HAP-1 (cell line): ENCODE measurements around the gene GMFB.
"Not testable (repeated sequence)": the region's sequence is repeated elsewhere in the genome, so short reads cannot be mapped to it uniquely, and the experiment has no call there.

Experiments
- DNase-seq, 2 experiments: peaks; one replicate each; pipeline ENCODE4 v3.0.0-alpha.2; 2016 to 2020; ENCODE audit warnings: low spot score in 2 of 2
- H3K27me3 ChIP-seq: fragments of 250-450 bp; sonication (Bioruptor Pico); 2 replicates; pipeline ENCODE4 v1.5.1; 2020; ENCODE audit warnings: low read depth, mild to moderate bottlenecking, moderate library complexity
- H3K36me3 ChIP-seq: fragments of 250-450 bp; sonication (Bioruptor Pico); replicated peaks from 2 replicates; pipeline ENCODE4 v1.5.1; 2020; ENCODE audit warnings: mild to moderate bottlenecking
- H3K4me1 ChIP-seq: fragments of 250-450 bp; sonication (Bioruptor Pico); 2 replicates; pipeline ENCODE4 v1.5.1; 2020; ENCODE audit warnings: mild to moderate bottlenecking
- H3K4me3 ChIP-seq: fragments of 250-450 bp; sonication (Bioruptor Pico); 2 replicates; pipeline ENCODE4 v1.5.1; 2020; ENCODE audit warnings: mild to moderate bottlenecking, moderate library complexity
- H3K9me3 ChIP-seq: fragments of 250-450 bp; sonication (Bioruptor Pico); 2 replicates; pipeline ENCODE4 v1.5.1; 2020; ENCODE audit warnings: mild to moderate bottlenecking, moderate library complexity
- in situ Hi-C: fragments of 300-500 bp; cut with MboI; formaldehyde crosslinking; loops from 3 replicates; pipeline ENCODE4 v1.14.3; 2020; ENCODE audit warnings: low sequenced_read_pairs, inconsistent platforms, mixed read lengths

Gene GMFB

DNA sequence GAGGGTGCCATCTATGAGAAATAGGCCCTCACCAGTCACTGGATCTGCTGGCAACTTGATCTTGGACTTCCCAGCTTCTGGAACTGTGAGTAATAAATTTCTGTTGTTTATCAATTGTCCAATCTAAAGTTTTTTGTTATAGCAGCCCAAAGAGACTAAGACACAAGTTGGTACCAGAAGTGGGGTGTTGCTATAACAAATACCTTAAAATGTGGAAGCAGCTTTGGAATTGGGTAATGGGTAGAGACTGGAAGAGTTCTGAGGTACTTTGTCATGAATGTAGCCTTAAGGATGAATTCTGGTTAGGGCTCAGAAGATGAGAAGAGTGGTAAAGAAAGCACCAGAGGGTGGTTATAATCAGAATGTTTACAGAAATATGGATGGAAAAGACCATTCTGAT is 21.5 kb downstream of the GMFB start:
- in situ Hi-C loops: no loop called here
- Histone ChIP-seq H3K4me3 (no peak overlapping the region), H3K4me1 (peaks cover 4% of the 10 kb centered on the region), H3K27me3 (no peaks in the 10 kb centered on the region), H3K9me3 (peaks cover 11% of the 10 kb centered on the region; the same call in 1 of the 2 replicates), H3K36me3 (no peaks in the 10 kb centered on the region)
- DNase-seq: no peak

- H3K9me3 ChIP-seq: peaks cover 13% of the 10 kb centered on the region
- H3K4me3 ChIP-seq: no peak overlapping the region
- H3K36me3 ChIP-seq: no peaks in the 10 kb centered on the region
- in situ Hi-C loops: no loop called here
- no peaks in the 10 kb centered on the region for H3K4me1 ChIP-seq
- H3K27me3 ChIP-seq: no peaks in the 10 kb centered on the region
- no peak for DNase-seq
These were observed 23.1 kb downstream of the GMFB start for GRCh38 chr14:54465654-54466053.

DNA sequence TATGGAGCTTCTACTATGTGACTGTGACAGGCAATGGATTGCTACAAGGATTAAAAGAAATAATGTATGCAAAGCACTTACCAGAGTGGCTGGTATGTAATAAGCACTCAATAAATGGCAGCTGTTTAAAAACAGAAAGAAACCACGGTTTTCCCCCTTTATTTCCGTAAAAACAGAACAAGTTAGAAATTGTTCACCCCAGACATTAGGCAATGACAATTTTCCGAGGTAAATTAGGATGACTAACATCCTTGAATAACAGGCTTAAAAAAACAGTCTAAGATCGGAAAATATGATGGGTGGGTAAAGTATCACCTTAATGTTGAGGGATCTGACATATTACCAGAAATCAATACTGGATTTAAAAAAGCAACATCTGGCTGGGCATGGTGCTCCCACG is 26.7 kb downstream of the GMFB start:
- H3K9me3 ChIP-seq: peaks cover 15% of the 10 kb centered on the region
- in situ Hi-C loops: no loop called here
- H3K4me1 ChIP-seq: no peaks in the 10 kb centered on the region
- H3K4me3 ChIP-seq: no peak overlapping the region
- DNase-seq: no peak
- no peaks in the 10 kb centered on the region for H3K27me3 ChIP-seq
- H3K36me3 ChIP-seq: no peaks in the 10 kb centered on the region

DNA sequence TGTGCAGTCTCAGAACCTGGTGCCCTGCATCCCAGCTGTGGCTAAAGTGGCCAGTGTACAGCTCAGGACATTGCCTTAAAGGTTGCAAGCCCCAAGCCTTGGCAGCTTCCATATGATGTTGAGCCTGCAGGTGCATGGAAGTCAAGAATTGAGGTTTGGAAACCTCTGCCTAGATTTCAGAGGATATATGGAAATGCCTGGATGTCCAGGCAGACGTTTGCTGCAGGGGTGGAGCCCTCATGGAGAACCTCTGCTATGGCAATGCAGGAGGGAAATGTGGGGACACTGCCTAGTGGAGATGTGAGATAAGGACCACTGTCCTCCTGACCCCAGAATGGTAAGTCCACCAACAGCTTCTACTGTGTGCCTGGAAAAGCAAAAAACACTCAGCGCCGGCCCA is 29.7 kb downstream of the GMFB start:
- Histone ChIP-seq H3K4me1 (no peaks in the 10 kb centered on the region), H3K36me3 (no peaks in the 10 kb centered on the region), H3K9me3 (peaks cover 14% of the 10 kb centered on the region), H3K27me3 (no peaks in the 10 kb centered on the region), H3K4me3 (no peak overlapping the region)
- in situ Hi-C loops: no loop called here
- DNase-seq: no peak

- H3K9me3 ChIP-seq: peaks cover 14% of the 10 kb centered on the region
- DNase-seq, H3K27me3 ChIP-seq, H3K4me1 ChIP-seq, H3K4me3 ChIP-seq, H3K36me3 ChIP-seq, in situ Hi-C loops: not testable (repeated sequence)
These were observed 30.2 kb downstream of the GMFB start for GRCh38 chr14:54458536-54458935.

GRCh38 chr14:54457609-54457996 is 31.2 kb downstream of the GMFB start:
- no peaks in the 10 kb centered on the region for H3K36me3 ChIP-seq
- H3K27me3 ChIP-seq: no peaks in the 10 kb centered on the region
- in situ Hi-C loops: no loop called here
- H3K4me1 ChIP-seq: no peaks in the 10 kb centered on the region
- DNase-seq: no peak
- H3K9me3 ChIP-seq: peaks cover 14% of the 10 kb centered on the region
- H3K4me3 ChIP-seq: no peak overlapping the region

DNA sequence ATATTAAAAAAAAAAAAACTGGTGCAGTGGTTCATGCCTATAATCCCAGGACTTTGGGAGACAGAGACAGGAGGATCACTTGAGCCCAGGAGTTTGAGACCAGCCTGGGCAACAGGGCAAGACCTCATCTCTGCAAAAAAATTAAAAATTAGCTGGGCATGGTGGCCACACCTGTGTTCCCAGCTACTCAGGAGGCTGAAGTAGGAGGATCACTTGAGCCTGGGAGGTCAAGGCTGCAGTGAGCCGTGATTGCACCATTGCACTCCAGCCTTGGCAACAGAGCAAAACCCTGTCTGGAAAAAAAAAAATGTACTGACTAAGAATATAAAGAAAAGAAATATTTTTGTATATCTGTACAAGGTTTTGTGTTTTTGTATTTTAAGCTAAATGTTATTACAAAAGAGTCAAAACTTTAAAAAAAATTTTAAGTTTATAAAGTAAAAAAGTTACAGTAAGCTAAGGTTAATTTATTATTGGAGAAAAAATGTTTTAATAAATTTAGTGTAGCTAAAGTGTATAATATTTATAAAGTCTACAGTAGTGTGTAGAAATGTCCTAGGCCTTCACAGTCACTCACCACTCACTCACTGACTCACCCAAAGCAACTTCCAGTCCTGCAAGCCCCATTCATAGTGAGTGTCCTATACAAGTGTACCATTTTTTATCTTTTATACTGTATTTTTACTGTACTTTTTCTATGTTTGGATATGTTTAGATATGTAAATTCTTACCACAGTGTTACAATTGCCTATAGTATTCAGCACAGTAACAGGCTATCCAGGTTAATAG is 31.8 kb downstream of the GMFB start:
- H3K9me3 ChIP-seq: peaks cover 13% of the 10 kb centered on the region
- H3K27me3 ChIP-seq, H3K4me1 ChIP-seq, H3K4me3 ChIP-seq, DNase-seq, in situ Hi-C loops, H3K36me3 ChIP-seq: not testable (repeated sequence)

GRCh38 chr14:54455363-54455762 is 33.4 kb downstream of the GMFB start:
- Histone ChIP-seq H3K36me3 (no peaks in the 10 kb centered on the region), H3K27me3 (no peaks in the 10 kb centered on the region), H3K4me1 (peaks cover 3% of the 10 kb centered on the region; the same call in 1 of the 2 replicates), H3K4me3 (no peak overlapping the region), H3K9me3 (peaks cover 12% of the 10 kb centered on the region)
- no peak for DNase-seq
- in situ Hi-C loops: no loop called here

DNA sequence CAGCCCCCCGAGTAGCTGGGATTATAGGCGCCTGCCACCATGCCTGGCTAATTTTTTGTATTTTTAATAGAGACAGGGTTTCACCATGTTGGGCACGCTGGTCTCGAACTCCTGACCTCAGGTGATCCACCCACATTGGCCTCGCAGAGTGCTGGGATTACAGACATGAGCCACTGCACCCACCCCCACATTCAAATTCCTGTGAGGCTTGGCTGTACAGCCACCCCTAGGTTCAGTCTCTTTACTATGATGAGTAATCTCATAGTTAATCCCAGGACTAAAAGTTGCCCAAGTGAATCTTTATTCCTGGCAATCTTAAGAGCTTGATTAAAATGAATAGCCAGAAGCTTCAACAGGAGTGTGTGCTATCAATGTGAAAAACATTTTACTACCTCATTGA is 34.8 kb downstream of the GMFB start:
- H3K4me3 ChIP-seq, in situ Hi-C loops, DNase-seq, H3K9me3 ChIP-seq, H3K27me3 ChIP-seq, H3K36me3 ChIP-seq: not testable (repeated sequence)
- H3K4me1 ChIP-seq: peaks cover 11% of the 10 kb centered on the region

GRCh38 chr14:54453252-54453651 is 35.5 kb downstream of the GMFB start:
- H3K36me3 ChIP-seq: no peaks in the 10 kb centered on the region
- DNase-seq: no peak
- peaks cover 11% of the 10 kb centered on the region for H3K4me1 ChIP-seq
- H3K27me3 ChIP-seq: no peaks in the 10 kb centered on the region
- no peak overlapping the region for H3K4me3 ChIP-seq
- H3K9me3 ChIP-seq: no peaks in the 10 kb centered on the region
- in situ Hi-C loops: no loop called here

DNA sequence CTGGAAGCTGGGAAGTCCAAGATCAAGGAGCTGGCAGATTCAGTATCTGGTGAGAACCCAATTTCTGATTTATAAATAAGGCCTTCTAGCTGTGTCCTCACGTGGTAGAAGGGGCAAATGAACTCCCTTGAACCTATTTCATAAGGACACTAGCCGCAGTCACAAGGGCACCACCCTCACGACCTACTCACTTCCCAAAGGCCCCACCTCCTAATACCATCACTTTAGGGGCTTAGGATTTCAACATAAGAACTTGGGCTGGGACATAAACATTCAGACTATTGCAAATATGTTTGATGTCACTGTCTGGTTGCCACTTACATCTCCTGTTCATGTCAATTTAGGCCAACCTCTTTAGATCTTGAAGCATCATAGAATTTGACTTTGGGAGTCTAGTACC is 36.8 kb downstream of the GMFB start:
- no peak for DNase-seq
- Histone ChIP-seq H3K4me3 (no peak overlapping the region), H3K4me1 (peaks cover 11% of the 10 kb centered on the region), H3K9me3 (no peaks in the 10 kb centered on the region), H3K27me3 (no peaks in the 10 kb centered on the region), H3K36me3 (no peaks in the 10 kb centered on the region)
- in situ Hi-C loops: no loop called here

DNA sequence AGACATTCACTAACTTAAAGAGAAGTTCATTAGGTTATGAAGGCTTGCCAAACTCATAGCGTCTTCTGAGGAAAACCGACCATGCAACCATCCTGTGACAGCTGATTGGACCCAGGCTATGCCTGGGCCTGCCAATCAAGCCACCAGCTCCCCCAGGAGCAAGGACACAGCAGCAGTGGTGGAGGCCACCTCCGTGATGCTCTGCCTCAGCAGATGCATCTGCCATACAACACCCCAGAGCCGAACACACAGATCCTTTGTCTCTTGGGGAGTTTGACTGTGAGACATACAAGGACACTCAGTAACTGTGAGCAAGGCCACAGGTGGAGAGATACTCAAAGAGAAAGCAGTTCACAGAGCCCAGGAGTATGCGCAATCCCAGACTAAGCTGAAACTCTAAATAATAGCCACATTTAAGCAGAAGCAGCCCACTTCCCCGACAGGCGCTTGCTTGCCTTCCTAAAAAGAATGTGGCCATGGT is 37.6 kb downstream of the GMFB start:
- no peaks in the 10 kb centered on the region for H3K36me3 ChIP-seq
- peaks cover 18% of the 10 kb centered on the region for H3K4me1 ChIP-seq
- no peaks in the 10 kb centered on the region for H3K27me3 ChIP-seq
- in situ Hi-C loops: no loop called here
- no peak for DNase-seq
- no peaks in the 10 kb centered on the region for H3K9me3 ChIP-seq
- no peak overlapping the region for H3K4me3 ChIP-seq

DNA sequence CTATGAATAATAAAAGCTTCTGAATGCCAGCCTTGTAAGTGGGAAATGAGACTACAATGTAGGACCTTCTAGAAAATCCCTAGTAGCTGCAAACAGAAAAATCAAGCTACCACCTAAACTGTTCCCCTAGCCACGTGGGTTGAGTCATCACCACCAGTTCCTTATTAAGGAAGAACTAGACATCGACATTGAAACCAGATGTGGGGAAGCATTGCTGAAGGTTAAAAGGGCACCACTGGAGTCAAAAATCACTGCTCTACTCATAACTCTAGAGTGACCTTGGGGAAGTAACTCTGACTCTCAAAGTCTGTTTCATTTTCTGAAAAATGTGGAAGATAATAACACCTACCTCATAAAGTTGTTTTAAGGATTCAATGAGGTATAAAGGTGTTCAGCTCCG is 38.2 kb downstream of the GMFB start:
- Histone ChIP-seq H3K4me1 (peaks cover 20% of the 10 kb centered on the region), H3K27me3 (no peaks in the 10 kb centered on the region), H3K4me3 (no peak overlapping the region), H3K36me3 (no peaks in the 10 kb centered on the region), H3K9me3 (no peaks in the 10 kb centered on the region)
- in situ Hi-C loops: no loop called here
- no peak for DNase-seq

DNA sequence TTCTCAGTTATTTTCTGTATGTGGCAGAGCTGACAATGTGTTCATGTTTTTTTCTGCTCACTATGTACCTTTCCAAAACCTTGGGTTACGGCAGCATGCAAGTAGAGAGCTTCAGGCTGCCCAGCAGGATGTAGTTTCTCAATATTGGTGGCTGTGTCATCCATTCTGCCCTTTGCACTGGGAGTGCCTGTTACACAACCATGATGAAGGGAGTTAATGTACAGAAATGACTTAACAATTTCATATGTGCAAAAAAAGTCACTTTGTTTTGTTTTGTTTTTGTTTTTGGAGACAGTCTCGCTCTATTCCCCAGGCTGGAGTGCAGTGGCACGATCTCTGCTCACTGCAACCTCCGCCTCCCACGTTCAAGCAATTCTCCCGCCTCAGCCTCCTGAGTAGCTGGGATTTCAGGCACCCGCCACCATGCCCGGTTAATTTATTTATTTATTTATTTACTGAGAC is 41.5 kb downstream of the GMFB start:
- Histone ChIP-seq H3K36me3 (no peaks in the 10 kb centered on the region), H3K9me3 (no peaks in the 10 kb centered on the region), H3K4me3 (no peak overlapping the region), H3K27me3 (no peaks in the 10 kb centered on the region), H3K4me1 (peaks cover 24% of the 10 kb centered on the region)
- in situ Hi-C loops: no loop called here
- DNase-seq: no peak
